Coronary artery (tissue), 2 donors: ENCODE data around the gene PLA2G4A.

Source experiments
- DNase-seq: peaks from one replicate; pipeline ENCODE4 v3.0.0-alpha.2; 2017; ENCODE audit warnings: low spot score
- H3K27ac ChIP-seq, 2 donors: fragments of 200-600 bp; sonication (generic); one replicate each; pipeline ENCODE4 v1.5.1; 2016 to 2019
- H3K4me3 ChIP-seq: fragments of 200-600 bp; sonication (generic); 2 replicates; pipeline ENCODE4 v1.5.1; 2016; ENCODE audit warnings: mild to moderate bottlenecking, moderate library complexity
- TF ChIP-seq, protein P1 (sequence below): fragments of 200-600 bp; sonication (generic); IDR thresholded peaks from one replicate; pipeline ENCODE4 v1.5.1; 2019; ENCODE audit warnings: antibody characterized with exemption

The PLA2G4A gene

DNA sequence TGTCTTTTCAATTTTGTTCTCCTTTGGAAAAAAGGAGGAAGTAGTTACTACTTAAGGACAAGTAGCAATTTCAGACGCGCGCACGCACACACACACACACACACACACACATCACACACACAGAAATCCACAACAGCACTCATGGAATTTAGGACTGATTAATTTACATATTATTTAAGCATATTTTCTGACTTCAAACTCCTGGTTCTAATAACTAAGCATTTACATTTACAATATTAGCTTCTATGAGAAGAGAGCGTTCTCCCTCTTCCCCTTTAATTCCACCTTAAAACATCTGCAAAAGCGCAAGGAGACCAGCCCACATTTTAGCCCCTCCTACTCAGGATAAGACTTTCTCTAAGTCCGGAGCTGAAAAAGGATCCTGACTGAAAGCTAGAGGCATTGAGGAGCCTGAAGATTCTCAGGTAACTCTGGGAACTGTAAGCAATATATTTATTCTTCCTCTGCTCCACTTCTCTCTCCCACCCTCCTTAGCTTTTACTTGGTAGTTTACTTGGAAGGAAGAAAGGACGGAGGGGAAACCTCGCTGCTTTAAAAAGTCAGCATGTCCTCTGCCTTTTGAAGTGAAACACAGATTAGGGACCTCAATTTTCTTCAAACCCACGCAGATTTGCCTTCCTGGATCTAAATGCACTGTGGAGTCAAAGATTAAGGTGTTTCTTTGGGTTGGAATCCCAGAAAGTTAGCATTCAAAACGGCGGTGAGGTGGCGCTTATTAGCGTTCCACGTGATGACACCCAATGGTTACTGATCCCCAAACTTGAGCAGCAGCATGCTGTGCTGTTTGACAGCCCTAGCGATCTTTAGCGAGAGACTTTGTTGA is at the start of gene PLA2G4A:
Gene PLA2G4A (plus strand): TSS at position 339 of the 844 bp plus-strand sequence. CDS start 25,406 bp downstream, outside the sequence.
- Histone ChIP-seq H3K27ac (peak within 1 kb of the TSS; percentile 70 to 74), H3K4me3 (peak within 1 kb of the TSS; percentile 73)
- DNase-seq: no peak
- TF ChIP-seq, protein P1, sequence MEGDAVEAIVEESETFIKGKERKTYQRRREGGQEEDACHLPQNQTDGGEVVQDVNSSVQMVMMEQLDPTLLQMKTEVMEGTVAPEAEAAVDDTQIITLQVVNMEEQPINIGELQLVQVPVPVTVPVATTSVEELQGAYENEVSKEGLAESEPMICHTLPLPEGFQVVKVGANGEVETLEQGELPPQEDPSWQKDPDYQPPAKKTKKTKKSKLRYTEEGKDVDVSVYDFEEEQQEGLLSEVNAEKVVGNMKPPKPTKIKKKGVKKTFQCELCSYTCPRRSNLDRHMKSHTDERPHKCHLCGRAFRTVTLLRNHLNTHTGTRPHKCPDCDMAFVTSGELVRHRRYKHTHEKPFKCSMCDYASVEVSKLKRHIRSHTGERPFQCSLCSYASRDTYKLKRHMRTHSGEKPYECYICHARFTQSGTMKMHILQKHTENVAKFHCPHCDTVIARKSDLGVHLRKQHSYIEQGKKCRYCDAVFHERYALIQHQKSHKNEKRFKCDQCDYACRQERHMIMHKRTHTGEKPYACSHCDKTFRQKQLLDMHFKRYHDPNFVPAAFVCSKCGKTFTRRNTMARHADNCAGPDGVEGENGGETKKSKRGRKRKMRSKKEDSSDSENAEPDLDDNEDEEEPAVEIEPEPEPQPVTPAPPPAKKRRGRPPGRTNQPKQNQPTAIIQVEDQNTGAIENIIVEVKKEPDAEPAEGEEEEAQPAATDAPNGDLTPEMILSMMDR: no peak

GRCh38 chr1:186780076-186780475 is 48.7 kb upstream of the PLA2G4A start:
- no peak overlapping the region for H3K4me3 ChIP-seq
- no peak overlapping the region for H3K27ac ChIP-seq
- no peak for DNase-seq
- TF ChIP-seq, protein P1: no peak

DNA sequence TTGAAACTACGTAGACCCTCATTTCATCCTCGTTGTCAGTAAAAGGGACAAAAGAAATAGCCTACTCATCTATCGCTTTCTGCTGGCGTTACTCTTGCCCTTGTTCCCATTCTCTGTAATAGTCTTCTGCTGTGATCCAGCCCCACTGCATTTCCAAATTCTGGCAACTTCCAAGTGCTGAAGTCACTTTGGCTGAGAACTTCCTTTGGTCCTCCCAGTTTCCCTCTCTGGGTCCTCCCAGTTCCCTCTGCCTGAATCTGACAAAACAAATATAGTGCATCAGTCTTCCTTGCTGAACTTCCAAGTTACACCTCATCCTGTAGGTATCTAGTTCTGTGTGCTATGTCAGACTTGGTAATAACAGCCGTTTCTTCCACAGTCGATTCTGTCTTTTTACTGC is 47.0 kb upstream of the PLA2G4A start:
- H3K27ac ChIP-seq: no peak overlapping the region
- TF ChIP-seq, protein P1: no peak
- H3K4me3 ChIP-seq: no peak overlapping the region
- no peak for DNase-seq

DNA sequence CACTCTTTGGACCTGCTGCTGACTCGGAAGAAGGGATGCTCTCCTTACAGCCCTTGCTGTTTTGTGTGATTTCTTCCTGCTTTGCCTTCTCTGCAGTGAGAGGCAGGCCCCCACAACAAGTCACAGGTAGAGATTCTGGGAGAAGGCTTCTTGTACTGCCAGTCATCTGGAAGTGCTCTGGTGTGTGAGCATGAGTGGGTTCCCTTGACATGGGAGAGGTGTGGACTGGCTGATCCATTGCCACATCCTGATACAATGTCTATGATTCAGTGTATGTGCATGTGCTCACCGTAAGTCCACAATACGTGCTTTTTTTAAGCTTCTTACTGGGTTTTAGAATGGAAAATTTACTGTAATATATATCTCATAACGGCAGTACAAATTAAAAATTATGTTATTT is 46.0 kb upstream of the PLA2G4A start:
- no peak for DNase-seq
- TF ChIP-seq, protein P1: no peak
- Histone ChIP-seq H3K27ac (peak overlapping the region in 1 of 2 donors; percentile 17), H3K4me3 (no peak overlapping the region)

DNA sequence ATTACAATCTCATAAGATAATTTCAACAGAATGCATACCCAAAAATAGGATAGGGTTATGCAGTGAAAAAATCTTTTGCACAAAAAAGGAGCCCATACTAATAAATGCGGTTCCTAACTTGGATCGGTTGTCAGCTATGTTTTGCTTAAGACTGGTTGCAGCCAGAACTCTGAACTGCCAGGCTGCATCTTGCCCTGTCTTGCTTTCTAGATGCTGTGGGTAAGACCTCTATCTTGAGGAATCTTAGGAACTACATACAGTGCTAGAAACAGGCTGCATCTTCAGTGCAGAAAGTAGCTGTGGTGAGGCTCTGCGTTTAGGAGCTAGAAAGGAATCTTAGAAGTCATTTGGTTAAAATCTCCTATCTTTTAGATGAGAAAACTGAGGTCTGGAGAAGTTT is 45.6 kb upstream of the PLA2G4A start:
- no peak overlapping the region for H3K4me3 ChIP-seq
- no peak overlapping the region for H3K27ac ChIP-seq
- TF ChIP-seq, protein P1: no peak
- no peak for DNase-seq

GRCh38 chr1:186785503-186785902 is 43.2 kb upstream of the PLA2G4A start:
- Histone ChIP-seq H3K4me3 (no peak overlapping the region), H3K27ac (no peak overlapping the region)
- TF ChIP-seq, protein P1: no peak
- DNase-seq: no peak

DNA sequence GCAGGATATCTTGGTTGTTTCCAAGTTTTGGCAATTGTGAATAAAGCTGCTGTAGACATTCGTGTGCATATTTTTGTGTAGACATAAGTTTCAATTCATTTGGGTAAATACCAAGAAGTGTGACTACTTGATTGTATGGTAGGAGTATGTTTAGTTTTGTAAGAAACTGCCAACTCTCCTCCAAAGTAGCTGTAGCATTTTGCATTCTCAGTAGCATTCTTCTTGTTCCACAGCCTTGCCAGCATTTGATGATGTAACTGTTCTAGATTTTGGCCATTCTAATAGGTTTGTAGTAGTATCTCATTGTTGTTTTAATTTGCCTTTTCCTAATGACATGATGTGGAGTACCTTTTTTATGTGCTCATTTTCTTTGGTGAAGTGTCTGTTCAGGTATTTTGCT is 38.6 kb upstream of the PLA2G4A start:
- TF ChIP-seq, protein P1: no peak
- no peak for DNase-seq
- Histone ChIP-seq H3K27ac (no peak overlapping the region), H3K4me3 (no peak overlapping the region)
